Measurements from ENCODE around the gene SPG7. TPM values are rescaled to one million over a fixed set of nuclear protein-coding genes. Genes with fewer than 3 reads are reported as not detected.
A peak's percentile ranks its signal among the peaks of the same experiment; 100 is the strongest.

Gene SPG7
- total RNA-seq, 1 experiment from 2014 or later = 131 TPM

GRCh38 chr16:89572485-89573205 is 64.4 kb downstream of the SPG7 start:
- DNase-seq (ENCODE audit: low read depth in 1 of 2, low spot score in 2 of 2) = no peak
- H3K36me3 ChIP-seq = no peaks in the 10 kb centered on the region
- H3K9me3 ChIP-seq (replicated peaks) = peaks cover 8% of the 10 kb centered on the region
- H3K4me3 ChIP-seq = no peak overlapping the region
- H3K27me3 ChIP-seq (replicated peaks) = peaks cover 18% of the 10 kb centered on the region
- H3K4me1 ChIP-seq (replicated peaks) = peaks cover 13% of the 10 kb centered on the region
- no peak overlapping the region for H3K27ac ChIP-seq

- DNase-seq (ENCODE audit: low read depth in 1 of 2, low spot score in 2 of 2) = no peak
- H3K4me1 ChIP-seq (replicated peaks) = peaks cover 13% of the 10 kb centered on the region
- H3K4me3 ChIP-seq = peak overlapping the region; percentile 26; the same call in 1 of the 2 replicates
- H3K9me3 ChIP-seq (replicated peaks) = peaks cover 8% of the 10 kb centered on the region
- no peaks in the 10 kb centered on the region for H3K36me3 ChIP-seq
- H3K27me3 ChIP-seq (replicated peaks) = peaks cover 18% of the 10 kb centered on the region
- no peak overlapping the region for H3K27ac ChIP-seq
Observed at GRCh38 chr16:89573826-89574680, 65.8 kb downstream of the SPG7 start.

- Histone ChIP-seq H3K4me1 (replicated peaks) (peaks cover 13% of the 10 kb centered on the region), H3K27ac (no peak overlapping the region), H3K9me3 (replicated peaks) (peaks cover 8% of the 10 kb centered on the region), H3K4me3 (peak overlapping the region; percentile 26), H3K27me3 (replicated peaks) (peaks cover 15% of the 10 kb centered on the region), H3K36me3 (no peaks in the 10 kb centered on the region)
- peak; percentile 78 to 80 for DNase-seq (ENCODE audit: low read depth in 1 of 2, low spot score in 2 of 2)
Observed at GRCh38 chr16:89574681-89575246, 66.6 kb downstream of the SPG7 start.

- peaks cover 8% of the 10 kb centered on the region for H3K9me3 ChIP-seq (replicated peaks)
- H3K4me1 ChIP-seq (replicated peaks) = peaks cover 13% of the 10 kb centered on the region
- no peak for DNase-seq (ENCODE audit: low read depth in 1 of 2, low spot score in 2 of 2)
- H3K36me3 ChIP-seq = no peaks in the 10 kb centered on the region
- no peak within 1 kb of the TSS for H3K27ac ChIP-seq
- H3K27me3 ChIP-seq (replicated peaks) = peaks cover 9% of the 10 kb centered on the region
- H3K4me3 ChIP-seq = peak within 1 kb of the TSS; percentile 26
Observed at GRCh38 chr16:89575247-89576152, 67.3 kb downstream of the SPG7 start, which contains the start of gene CPNE7. Gene CPNE7, plus strand, starts transcription at chr16:89575758. Its CDS starts 140 bp downstream, at chr16:89575898.

- Histone ChIP-seq H3K9me3 (replicated peaks) (peaks cover 8% of the 10 kb centered on the region), H3K27me3 (replicated peaks) (peaks cover 9% of the 10 kb centered on the region), H3K36me3 (no peaks in the 10 kb centered on the region), H3K4me1 (replicated peaks) (peaks cover 18% of the 10 kb centered on the region), H3K4me3 (no peak overlapping the region), H3K27ac (no peak overlapping the region)
- no peak for DNase-seq (ENCODE audit: low read depth in 1 of 2, low spot score in 2 of 2)
Observed at GRCh38 chr16:89576153-89577054, 68.2 kb downstream of the SPG7 start.

- H3K27me3 ChIP-seq (replicated peaks) = peaks cover 9% of the 10 kb centered on the region
- no peak overlapping the region for H3K4me3 ChIP-seq
- H3K9me3 ChIP-seq (replicated peaks) = peaks cover 8% of the 10 kb centered on the region
- no peak overlapping the region for H3K27ac ChIP-seq
- no peaks in the 10 kb centered on the region for H3K36me3 ChIP-seq
- no peak for DNase-seq (ENCODE audit: low read depth in 1 of 2, low spot score in 2 of 2)
- peaks cover 26% of the 10 kb centered on the region for H3K4me1 ChIP-seq (replicated peaks)
Observed at GRCh38 chr16:89577055-89577759, 69.0 kb downstream of the SPG7 start.

- no peak overlapping the region for H3K4me3 ChIP-seq
- no peak for DNase-seq (ENCODE audit: low read depth in 1 of 2, low spot score in 2 of 2)
- peaks cover 8% of the 10 kb centered on the region for H3K9me3 ChIP-seq (replicated peaks)
- no peaks in the 10 kb centered on the region for H3K36me3 ChIP-seq
- H3K4me1 ChIP-seq (replicated peaks) = peaks cover 27% of the 10 kb centered on the region
- H3K27me3 ChIP-seq (replicated peaks) = peaks cover 9% of the 10 kb centered on the region
- H3K27ac ChIP-seq = no peak overlapping the region
Observed at GRCh38 chr16:89579351-89579750, 71.1 kb downstream of the SPG7 start.

- Histone ChIP-seq H3K36me3 (no peaks in the 10 kb centered on the region), H3K9me3 (replicated peaks) (peaks cover 5% of the 10 kb centered on the region), H3K4me1 (replicated peaks) (peaks cover 16% of the 10 kb centered on the region), H3K4me3 (no peak overlapping the region), H3K27ac (no peak overlapping the region), H3K27me3 (replicated peaks) (no peaks in the 10 kb centered on the region)
- DNase-seq (ENCODE audit: low read depth in 1 of 2, low spot score in 2 of 2) = peak; percentile 86 to 96
Observed at GRCh38 chr16:89581045-89581695, 73.0 kb downstream of the SPG7 start.

- no peak overlapping the region for H3K27ac ChIP-seq
- H3K9me3 ChIP-seq (replicated peaks) = 0 out of 2 replicates have a peak, but pooled peaks cover 1% of the 10 kb centered on the region
- H3K4me1 ChIP-seq (replicated peaks) = peaks cover 16% of the 10 kb centered on the region
- H3K36me3 ChIP-seq = no peaks in the 10 kb centered on the region
- H3K4me3 ChIP-seq = no peak overlapping the region
- H3K27me3 ChIP-seq (replicated peaks) = no peaks in the 10 kb centered on the region
- DNase-seq (ENCODE audit: low read depth in 1 of 2, low spot score in 2 of 2) = no peak
Observed at GRCh38 chr16:89581861-89582563, 73.8 kb downstream of the SPG7 start.

GRCh38 chr16:89582614-89583196 is 74.5 kb downstream of the SPG7 start:
- Histone ChIP-seq H3K36me3 (no peaks in the 10 kb centered on the region), H3K4me1 (replicated peaks) (peaks cover 16% of the 10 kb centered on the region), H3K27ac (no peak overlapping the region), H3K4me3 (no peak overlapping the region), H3K9me3 (replicated peaks) (no peaks in the 10 kb centered on the region), H3K27me3 (replicated peaks) (no peaks in the 10 kb centered on the region)
- no peak for DNase-seq (ENCODE audit: low read depth in 1 of 2, low spot score in 2 of 2)
